Measurements from ENCODE around the gene IYD. TPM values are rescaled to one million over a fixed set of nuclear protein-coding genes. Genes with fewer than 3 reads are reported as not detected.
A peak's percentile ranks its signal among the peaks of the same experiment; 100 is the strongest.

Gene IYD
- total and polyA plus RNA-seq, 8 donors, result 0.09 to 0.75 (median 0.16) TPM; not detected in 1

- ATAC-seq (peak; percentile 41 to 86 (median 78)), DNase-seq (no peak), FAIRE-seq (no peak)
- no peaks in the 10 kb centered on the region for H3K27me3 ChIP-seq
- intact Hi-C loops (cut with DNase I), result no loop called here
- TF ChIP-seq CTCF (IDR thresholded peaks at IDR 0.05), result no peak
- no peaks in the 10 kb centered on the region for H3K9me3 ChIP-seq
- no peaks in the 10 kb centered on the region for H3K36me3 ChIP-seq
- no peak overlapping the region for H3K27ac ChIP-seq
- 65 to 68% methylated on average over 12 of the region's 12 CpGs for WGBS, 2 donors
- peaks cover 0 to 3% (median 0%) of the 10 kb centered on the region in 3 donors for H3K4me1 ChIP-seq
- no peak overlapping the region for H3K4me3 ChIP-seq
Observed at GRCh38 chr6:150392452-150393220, 23.8 kb downstream of the IYD start.

DNA sequence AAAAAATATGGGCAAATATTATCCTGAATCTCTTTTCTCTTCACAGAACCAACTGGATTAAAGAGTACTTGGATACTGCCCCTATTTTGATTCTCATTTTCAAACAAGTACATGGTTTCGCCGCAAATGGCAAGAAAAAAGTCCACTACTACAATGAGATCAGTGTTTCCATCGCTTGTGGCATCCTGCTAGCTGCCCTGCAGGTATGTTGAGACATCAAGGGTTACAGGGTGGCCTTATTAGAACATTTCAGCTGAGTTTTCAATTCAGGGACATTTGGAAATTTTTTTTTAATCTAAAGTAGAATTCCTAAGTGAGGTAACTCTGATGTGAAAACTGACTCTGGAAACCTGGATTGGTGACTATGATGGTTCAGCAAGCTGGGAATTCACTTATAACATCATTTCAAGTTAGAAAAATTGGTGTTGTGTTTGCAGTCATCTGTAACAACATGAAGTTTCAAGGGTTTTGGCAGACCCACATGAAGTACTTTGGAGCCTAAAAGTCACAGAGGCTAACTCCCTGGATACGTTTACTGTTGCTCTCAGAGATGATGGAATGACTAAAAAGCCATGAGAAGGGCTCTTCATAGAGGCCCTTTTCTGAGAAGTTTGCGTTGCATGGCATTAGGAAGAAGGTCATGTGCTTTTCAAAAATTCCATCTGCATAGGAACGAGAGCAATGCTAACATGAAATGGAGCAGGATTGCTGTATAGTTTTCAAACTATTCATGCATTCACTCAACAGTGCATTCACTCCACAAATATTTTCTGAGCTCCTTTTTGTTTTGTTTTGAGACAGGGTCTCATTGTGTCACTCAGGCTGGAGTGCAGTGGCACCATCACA lies 25.5 kb downstream of the IYD start:
- Histone ChIP-seq H3K36me3 (no peaks in the 10 kb centered on the region), H3K4me3 (no peak overlapping the region), H3K9me3 (no peaks in the 10 kb centered on the region), H3K4me1 (peaks cover 0 to 3% (median 0%) of the 10 kb centered on the region in 3 donors), H3K27me3 (no peaks in the 10 kb centered on the region), H3K27ac (no peak overlapping the region)
- ATAC-seq, result no peak
- 85 to 92% methylated on average over 6 of the region's 6 CpGs for WGBS, 2 donors
- intact Hi-C loops (cut with DNase I), result no loop called here
- no peak for FAIRE-seq
- DNase-seq, result no peak
- TF ChIP-seq CTCF (IDR thresholded peaks at IDR 0.05), result no peak

GRCh38 chr6:150394899-150395295 lies 26.1 kb downstream of the IYD start:
- FAIRE-seq, result no peak

GRCh38 chr6:150395388-150396009 lies 26.7 kb downstream of the IYD start:
- no peak overlapping the region for H3K27ac ChIP-seq
- FAIRE-seq (no peak), DNase-seq (peak in 4 of 6 donors; percentile 34 to 53 (median 36)), ATAC-seq (peak; percentile 60 to 93 (median 91))
- TF ChIP-seq CTCF (IDR thresholded peaks at IDR 0.05), result peak; percentile 33 to 61 (median 52)
- intact Hi-C loops (cut with DNase I), result loop anchor here in 1 of 3 donors (5.0 kb wide), 1 partner anchor 313 kb away; no protein-coding TSS in a partner anchor
- 36 to 42% methylated on average over 12 of the region's 12 CpGs for WGBS, 2 donors
- H3K4me1 ChIP-seq, result peaks cover 0 to 3% (median 0%) of the 10 kb centered on the region in 3 donors
- no peak overlapping the region for H3K4me3 ChIP-seq
- no peaks in the 10 kb centered on the region for H3K9me3 ChIP-seq
- H3K27me3 ChIP-seq, result no peaks in the 10 kb centered on the region
- H3K36me3 ChIP-seq, result no peaks in the 10 kb centered on the region

More at GRCh38 chr6:150394899-150395295, 26.1 kb downstream of the IYD start:
- H3K9me3 ChIP-seq, result no peaks in the 10 kb centered on the region
- H3K4me3 ChIP-seq, result no peak overlapping the region
- no peaks in the 10 kb centered on the region for H3K36me3 ChIP-seq
- no peak for ATAC-seq
- H3K27ac ChIP-seq, result no peak overlapping the region
- peaks cover 0 to 3% (median 0%) of the 10 kb centered on the region in 3 donors for H3K4me1 ChIP-seq
- TF ChIP-seq CTCF (IDR thresholded peaks at IDR 0.05), result no peak
- DNase-seq, result no peak
- H3K27me3 ChIP-seq, result no peaks in the 10 kb centered on the region
- 68 to 76% methylated on average over 3 of the region's 3 CpGs for WGBS, 2 donors
- intact Hi-C loops (cut with DNase I), result loop anchor here in 1 of 3 donors (5.0 kb wide), 1 partner anchor 313 kb away; no protein-coding TSS in a partner anchor
